Stimulated activated CD8-positive, alpha-beta memory T cell treated with anti-CD3 and anti-CD28 coated beads, Interleukin-7, amount 100 ng/mL, for 48 hours (primary cell): ENCODE measurements around the gene MORC2.

ENCODE experiments used
- DNase-seq, 2 donors: peaks; one replicate each; pipeline ENCODE4 v3.0.0-alpha.2; 2020; ENCODE audit warnings: low read depth in 1 of 2; ENCODE audit errors: extremely low read depth in 1 of 2

Gene MORC2

DNA sequence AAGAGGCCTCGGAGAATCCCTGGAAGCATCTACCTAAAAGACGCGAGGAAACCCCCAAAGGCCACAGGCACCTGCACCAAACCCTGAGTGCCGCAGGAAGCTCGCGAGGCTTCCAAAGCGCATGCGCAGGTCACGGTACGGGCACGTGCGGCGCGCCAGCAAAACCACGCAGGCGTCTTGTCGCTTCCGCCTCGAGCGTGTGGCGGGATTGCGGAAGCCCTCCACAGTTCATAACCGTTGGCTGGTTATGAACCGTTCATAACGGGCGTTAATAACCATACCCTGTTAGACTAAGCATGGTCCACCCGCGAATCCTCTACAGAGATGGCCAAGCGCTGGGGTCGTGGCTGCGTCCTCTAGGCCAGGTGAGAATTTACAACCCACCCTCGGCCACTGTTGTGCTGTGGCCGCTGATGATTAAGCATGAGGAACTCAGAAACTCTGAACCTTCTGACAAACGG lies 46.4 kb downstream of the MORC2 start:
- peak; percentile 55 to 70 for DNase-seq

DNA sequence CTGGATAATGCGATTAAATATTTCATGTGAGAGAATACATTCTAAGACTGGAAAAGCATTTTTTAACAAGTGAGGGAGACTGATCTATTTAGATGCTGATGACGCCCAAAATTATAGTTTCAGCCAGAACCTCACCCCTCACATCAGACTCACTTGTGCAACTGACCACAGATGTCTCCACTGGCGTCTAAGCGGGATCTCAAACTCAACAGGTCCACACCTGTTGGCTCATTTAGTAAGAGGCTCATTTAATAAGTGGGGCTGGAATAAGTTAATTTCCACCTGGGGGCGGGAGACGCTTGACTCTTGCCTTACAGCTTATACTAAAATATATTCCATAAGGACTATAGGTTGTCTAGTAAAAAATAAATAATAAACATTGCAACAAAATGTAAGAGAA lies 47.5 kb downstream of the MORC2 start:
- no peak for DNase-seq

DNA sequence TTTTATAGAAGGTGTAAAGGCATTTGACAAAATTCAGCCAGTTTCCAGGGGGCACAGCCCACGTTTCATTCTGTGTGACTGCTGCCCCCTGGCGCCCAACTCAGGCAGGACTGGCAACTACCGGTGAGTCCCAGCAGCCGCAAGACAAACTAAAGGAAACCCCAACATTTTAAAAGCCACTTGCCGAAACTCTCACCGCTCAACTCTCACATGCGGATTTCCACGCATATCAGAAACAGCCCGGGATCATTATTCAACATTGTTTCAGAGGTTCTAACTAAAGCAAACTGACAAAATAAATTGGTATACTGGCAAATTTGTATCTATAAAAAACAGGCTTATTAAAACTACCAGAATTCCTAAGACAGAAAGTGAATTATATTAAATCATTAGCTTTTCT lies 48.2 kb downstream of the MORC2 start:
- DNase-seq: peak; percentile 57 to 74

DNA sequence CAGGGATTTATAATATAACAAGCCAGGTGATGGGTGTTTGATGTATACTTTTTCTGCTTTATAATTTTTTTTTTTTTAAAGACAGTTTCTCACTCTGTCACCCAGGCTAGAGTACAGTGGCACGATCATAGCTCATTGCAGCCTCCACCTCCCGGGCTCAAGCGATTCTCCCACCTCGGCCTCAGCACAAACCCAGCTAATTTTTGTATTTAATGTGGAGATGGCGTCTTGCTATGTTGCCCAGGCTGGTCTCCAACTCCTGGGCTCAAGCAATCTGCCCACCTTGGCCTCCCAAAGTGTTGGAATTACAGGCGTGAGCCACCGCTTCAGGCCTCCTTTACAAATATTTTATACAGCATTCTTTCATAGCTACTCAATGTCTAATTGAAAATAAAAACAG lies 48.6 kb downstream of the MORC2 start:
- no peak for DNase-seq

DNA sequence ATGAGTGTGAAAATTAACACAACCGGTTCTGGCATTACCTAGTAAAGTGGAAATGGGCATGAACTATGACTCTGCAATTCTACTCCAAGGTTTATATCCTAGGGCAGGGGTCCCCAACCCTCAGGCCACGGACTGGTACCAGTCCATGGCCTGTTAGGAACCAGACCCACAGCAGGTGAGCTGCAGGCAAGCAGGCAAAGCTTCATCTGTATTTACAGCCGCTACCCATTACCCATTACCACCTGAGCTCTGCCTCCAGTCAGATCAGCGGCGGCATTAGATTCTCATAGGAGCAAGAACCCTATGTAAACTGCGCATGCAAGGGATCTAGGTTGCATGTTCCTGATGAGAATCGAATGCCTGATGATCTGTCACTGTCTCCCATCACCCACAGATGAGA lies 49.8 kb downstream of the MORC2 start:
- DNase-seq: no peak

DNA sequence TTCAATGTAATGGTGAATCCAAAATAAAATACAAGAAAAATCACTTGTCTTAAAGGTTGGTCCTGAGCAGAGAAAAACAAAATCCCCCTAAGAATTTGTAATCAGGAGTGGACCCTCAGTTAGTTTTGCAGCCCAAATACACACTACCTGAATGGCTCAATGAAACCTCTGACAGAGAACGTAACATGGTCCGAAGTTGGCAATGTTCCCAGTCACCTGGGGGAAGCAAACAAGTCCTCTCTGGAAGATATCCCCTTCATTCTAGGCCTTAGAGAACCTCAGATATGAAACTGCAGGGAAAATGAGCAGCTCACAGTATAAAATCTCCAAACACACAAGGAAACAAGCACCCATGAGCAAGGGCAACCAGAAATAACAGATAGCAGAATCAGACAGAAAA lies 58.2 kb downstream of the MORC2 start:
- no peak for DNase-seq

DNA sequence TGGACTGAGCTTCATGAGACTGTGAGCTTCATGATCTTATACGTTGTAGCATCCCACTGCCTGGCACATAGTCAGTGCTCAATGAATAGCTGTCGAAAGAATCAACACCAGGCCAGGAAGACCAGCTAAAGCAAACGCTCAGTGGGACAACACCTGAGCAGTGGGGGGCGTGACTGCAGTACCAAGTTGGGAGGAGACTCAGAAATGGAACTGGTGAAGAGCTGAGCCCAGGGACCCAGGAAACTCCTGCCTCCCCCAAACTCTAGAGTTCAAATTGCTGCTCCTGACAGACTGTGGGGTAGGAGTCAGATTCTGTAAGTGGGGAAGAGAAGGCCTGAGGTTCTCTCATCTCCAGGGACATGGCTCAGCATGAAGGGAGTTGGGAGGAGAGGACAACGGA lies 59.3 kb downstream of the MORC2 start:
- no peak for DNase-seq

DNA sequence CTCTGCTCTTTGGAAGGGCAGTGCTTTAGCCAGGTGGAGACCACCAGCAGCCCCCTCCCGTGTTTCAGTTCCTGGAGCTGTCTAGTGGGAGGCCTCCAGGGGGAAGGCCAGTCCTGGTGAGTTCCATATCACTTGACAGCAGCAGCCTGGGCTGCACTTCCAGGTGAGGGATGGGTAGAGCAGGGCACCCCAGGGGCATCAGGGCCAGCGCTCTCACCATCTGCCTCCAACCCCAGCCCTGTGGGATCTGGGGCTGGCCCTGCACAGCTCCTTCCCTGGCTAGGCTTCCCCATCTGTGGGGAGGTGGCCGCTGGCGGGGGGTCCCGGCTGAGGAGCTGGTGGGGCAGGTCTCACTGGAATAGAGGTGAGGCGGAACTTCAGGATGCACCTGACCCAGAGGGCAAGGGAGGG lies 60.5 kb downstream of the MORC2 start:
- DNase-seq: no peak

DNA sequence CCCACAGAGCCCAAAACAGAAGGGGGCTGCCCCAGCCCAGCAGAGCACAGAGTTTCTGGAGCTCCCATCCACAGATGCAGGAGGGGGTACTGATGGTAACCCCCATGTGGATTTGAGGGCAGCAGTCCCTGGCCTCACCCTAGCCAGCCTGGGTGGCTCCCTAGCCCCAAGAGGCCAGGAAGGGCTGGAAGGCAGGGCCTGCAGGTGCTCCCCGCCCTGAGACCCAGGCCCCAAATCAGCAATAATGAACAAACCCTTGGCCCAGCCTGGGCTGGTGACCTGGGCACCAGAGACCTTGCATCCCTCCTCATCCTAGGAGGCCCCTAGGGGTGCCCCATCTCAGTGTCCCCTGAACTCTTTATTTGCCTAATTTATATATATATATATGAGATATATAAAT lies 61.6 kb downstream of the MORC2 start:
- no peak for DNase-seq

DNA sequence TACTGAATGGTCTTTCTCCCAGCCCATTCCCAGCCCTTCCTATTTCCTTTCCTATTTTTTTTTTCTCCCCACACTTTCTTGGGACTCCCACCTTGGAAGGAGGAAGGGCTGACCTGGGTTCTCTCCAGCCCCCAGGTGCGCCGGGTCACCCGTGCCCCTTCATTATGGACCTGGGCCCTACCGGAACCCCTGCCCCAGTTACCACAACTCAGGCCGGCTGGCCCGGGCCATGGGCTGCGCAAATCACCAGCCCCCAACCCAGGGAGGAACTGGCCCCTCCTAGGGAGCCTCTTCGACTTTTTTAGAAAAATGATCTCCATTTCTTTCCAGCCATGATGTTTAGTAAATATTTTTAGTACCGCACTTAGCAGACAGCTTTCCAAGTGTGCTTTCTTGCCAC lies 62.2 kb downstream of the MORC2 start:
- no peak for DNase-seq

DNA sequence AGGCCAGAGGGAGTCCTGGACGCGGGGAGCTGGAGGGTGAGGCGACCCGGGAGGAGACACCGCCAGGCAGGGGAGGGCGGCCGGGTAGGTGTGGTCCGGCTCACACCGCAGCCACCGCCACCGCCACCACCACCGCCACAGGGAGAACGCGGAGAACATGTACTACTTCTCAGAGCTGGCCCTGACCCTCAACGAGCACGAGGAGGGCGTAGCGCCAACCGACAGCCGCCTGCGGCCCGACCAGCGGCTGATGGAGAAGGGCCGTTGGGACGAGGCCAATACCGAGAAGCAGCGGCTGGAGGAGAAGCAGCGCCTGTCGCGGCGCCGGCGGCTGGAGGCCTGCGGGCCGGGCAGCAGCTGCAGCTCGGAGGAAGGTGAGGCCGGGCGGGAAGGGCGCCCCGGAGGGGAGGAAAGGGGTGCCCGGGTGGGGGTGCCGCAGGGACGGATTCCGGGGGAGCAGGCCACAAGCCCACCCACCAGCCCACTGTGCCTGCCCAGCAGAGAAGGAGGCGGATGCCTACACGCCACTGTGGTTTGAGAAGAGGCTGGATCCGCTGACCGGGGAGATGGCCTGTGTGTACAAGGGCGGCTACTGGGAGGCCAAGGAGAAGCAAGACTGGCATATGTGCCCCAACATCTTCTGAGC lies 62.8 kb downstream of the MORC2 start:
- no peak for DNase-seq

DNA sequence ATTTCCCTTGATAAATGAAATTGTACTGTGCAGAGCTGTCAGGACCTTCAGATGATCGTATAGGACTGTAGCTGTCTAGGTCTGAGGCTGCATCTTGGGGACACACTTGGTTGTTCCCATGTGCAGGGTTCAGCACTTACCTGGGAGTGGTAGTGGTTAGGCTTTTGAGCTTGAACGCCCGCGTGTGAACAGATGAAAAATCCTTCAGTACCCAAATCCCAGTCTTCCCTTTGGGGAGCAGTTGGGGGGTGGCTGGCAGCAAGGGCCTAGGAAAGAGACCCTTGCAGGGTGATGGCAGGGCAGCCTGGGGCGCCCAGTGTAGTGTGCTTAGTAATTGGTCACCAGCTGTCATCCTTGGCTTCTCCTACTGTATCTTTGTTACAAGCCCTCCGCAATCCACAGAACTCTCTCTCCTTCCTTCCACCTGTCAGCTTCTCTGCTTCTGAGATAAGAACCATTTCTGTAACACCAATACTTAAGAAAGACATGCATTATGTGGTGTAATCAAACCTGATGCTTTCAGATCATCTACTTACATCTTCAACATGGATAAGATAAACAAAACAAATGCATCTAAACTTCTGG lies 64.6 kb downstream of the MORC2 start:
- no peak for DNase-seq

DNA sequence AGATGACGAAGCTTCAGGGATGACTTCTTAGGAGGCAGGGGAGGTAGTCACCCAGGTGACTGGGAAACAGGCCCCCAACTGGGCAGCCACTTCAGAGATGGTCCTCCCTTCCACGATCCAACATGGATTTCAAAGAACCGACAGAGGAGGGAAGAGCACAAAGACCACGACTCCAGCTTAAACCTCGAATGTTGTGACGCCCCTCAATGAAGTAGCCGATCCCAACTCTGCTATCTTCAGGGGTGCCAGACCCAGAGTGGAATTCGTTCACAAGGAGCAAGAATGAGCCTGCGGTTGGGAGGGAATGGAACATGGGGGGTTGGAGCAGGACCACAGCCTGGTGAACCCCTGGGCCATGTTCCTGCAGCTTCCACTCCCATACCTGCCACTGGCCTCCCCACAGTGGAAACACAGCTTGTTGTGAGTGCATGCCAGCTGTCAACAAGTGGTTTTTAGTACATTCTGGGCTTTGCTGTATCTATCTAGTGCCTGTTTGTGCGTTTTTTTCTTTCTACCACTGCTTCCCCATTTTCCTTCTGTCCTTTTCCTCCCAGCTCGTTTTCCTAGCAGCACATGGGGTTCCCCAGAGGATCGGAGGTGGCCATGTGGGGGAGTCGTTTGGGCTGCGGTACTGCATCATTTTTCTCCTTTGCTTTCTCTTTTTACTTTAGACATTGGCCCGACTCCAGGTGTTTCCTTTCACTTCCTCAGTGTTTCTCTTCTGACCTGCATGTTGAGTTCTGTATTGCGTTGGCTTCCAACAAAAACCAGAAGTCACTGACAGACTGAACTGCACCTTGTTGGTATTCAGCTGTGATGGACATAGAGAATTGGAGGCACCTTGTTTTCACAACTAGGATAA lies 65.8 kb downstream of the MORC2 start:
- no peak for DNase-seq

DNA sequence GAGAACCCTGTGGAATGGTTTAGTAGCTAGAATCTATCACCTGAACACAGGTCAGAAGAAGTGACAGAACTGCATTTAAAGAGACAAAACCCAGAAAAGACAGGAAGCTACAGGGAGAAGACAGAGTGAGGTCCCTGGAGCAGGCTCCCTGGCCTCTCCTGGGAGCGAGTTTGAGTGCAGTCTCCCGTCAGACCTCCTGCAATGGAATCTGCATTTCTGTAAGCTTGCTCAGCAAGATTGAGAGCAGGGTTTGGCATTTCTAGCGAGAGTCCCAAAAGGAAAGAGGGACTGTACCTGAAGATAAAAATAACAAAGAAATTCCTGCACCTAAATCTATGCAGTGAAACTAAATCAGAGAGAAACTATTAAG lies 74.2 kb downstream of the MORC2 start:
- DNase-seq: no peak

DNA sequence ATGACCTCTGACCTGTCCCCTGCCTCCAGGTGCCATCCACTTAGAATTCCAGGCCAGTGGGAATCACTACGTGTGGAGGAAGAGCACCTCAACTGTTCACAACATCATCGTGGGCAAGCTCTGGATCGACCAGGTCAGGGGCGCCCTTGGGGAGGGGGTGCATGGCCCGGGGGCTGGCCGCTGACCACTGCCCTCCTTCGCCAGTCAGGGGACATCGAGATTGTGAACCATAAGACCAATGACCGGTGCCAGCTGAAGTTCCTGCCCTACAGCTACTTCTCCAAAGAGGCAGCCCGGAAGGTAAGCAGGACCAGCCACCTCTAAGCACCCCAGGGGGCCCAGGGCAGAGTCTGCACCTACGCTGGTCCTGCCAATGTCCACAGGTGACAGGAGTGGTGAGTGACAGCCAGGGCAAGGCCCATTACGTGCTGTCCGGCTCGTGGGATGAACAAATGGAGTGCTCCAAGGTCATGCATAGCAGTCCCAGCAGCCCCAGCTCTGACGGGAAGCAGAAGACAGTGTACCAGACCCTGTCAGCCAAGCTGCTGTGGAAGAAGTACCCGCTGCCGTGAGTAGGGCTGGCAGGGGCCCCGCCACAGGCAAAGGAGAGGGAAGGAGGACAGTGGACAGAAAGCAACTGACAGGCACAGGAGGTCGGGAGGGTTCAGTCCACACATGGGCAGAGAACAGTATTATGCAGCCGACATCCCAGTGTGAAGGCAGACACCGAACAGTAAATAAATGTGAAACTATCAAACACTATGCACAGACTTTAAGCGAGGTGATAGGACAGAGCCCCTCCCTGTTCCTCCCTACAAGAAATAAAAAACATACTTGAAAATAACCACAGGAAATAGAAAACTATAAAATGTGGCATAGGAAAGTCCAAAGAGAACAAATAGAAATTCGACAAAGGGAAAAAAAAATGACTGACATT lies 74.9 kb downstream of the MORC2 start:
- DNase-seq: no peak

DNA sequence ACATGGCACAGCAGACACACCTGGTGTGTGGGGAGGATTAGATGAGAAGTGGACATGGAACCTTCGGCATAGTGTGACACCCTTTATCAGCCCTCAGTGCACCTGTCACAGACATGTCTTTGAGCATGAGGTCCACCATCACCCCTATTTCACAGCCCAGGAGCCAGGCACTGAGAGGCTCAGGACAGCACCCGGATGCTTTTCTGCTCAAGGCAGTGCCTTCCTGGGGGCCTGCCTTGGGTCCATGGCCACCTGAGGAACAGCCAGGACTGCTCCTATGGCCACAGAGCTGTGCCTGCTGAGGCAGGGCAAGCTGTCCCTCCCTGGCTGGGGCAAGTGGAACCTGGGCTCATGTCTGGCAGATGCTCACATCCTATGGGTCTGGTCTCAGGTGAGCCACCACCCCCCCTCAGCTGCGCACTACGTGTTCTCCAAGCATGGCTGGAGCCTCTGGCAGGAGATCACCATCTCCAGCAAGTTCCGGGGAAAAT lies 75.8 kb downstream of the MORC2 start:
- no peak for DNase-seq

DNA sequence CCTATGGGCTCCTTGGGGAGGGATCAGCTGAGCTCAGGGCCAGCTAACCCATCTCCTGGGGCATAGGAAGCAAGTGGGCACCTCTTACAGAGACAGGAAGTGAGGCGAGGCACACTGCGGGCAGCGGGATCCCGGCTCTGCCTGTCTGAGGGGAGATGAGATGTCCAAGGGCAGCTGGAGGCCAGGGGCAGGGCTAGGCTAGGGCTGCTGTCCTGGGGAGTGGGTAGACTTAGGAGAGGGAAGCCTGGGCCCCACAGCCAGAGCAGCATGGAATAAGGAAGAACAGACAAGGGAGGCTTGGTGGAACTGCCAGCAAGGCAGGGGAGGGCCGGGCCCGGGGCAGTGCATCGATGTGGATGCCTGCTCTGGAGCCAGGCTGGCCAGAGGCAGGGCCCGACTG lies 76.3 kb downstream of the MORC2 start:
- no peak for DNase-seq

DNA sequence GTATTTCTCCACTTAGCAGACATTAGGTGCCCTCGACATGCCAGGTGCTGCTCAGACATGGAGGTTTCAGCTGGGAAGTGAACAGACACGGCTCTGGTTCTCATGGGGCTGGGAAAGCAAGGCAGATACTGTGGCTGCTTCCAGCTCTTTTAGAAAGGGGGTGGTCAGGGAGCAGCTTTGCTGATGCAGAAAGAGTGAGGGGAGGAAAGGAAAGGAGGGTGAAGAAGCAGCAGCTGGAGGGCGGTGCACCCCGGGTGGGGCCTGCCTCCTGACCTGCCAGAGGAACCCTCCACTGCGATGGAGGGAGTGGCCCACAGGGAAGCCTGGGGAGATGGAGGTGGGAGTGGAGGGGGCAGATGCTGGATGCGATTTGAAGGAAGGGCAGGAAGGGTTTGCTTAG lies 76.8 kb downstream of the MORC2 start:
- DNase-seq: no peak

DNA sequence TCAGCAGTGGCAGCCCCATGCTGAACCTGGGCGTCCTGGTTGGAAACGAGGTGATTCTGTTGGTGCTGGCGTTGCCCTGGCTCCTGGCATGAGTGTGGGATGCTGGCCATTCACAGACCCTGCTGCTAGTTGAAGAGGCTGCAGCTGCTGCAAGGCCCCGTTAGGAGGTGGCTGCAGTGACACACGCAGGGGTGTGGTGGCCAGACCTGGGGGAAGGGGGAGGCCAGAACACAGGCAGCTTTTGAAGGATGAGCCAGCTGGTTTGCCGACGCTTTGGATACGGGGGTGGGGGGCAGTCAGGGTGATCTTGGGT lies 77.2 kb downstream of the MORC2 start:
- no peak for DNase-seq

DNA sequence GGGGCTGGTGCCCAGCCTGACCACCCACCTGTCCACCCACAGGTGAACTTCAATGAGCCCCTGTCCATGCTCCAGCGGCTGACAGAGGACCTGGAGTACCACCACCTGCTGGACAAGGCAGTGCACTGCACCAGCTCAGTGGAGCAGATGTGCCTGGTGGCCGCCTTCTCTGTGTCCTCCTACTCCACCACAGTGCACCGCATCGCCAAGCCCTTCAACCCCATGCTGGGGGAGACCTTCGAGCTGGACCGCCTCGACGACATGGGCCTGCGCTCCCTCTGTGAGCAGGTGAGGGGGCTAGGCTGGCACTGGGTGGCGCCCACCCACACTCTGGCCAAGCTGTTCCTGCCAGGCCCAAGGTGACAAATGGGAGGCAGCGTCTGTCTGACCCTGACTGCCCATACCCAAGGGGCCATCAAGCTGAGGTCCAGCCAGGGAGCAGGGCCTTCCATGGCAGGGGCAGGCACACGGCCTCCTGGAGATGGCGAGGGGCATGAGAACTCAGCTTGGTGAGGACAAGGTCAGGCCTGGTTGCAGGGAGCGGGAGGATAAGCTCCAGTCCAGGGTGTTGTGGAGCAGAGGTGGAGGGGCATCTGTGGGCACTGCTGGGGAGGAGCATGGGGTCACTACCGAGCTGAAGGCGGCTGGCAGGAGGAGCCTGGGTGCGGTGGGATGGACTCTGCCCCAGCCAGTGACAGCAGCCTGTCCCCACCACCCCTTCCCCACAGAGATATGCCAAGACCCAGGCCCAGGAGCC lies 77.7 kb downstream of the MORC2 start:
- peak in 1 of 2 donors; percentile 14 for DNase-seq
